B cell (primary cell): ENCODE measurements around the gene GATAD2B. TPM values are rescaled to one million over a fixed set of nuclear protein-coding genes. Genes with fewer than 3 reads are reported as not detected.

Source experiments
- ATAC-seq: fragments of 200-7000 bp; cut with Tn5 transposase; one replicate; pipeline ENCODE4 v1.10.0; 2021; ENCODE audit warnings: low read depth, mild to moderate bottlenecking, moderate number of reproducible peaks, moderate library complexity
- CTCF ChIA-PET: fragments of 350-600 bp; sonication (Branson Sonifier 250); formaldehyde crosslinking; loops from one replicate; lab custom pipeline; 2021; ENCODE audit warnings: antibody characterized with exemption, inconsistent platforms; lab: Charles Lee
- POLR2A ChIA-PET: fragments of 350-600 bp; sonication (Branson Sonifier 250); formaldehyde crosslinking; loops from one replicate; lab custom pipeline; 2021; ENCODE audit warnings: antibody characterized with exemption; lab: Charles Lee
- DNase-seq: peaks from one replicate; pipeline ENCODE4 v3.0.0; 2013
- H2AFZ ChIP-seq: 2 replicates; pipeline ENCODE4 v1.6.1; 2012; ENCODE audit warnings: mild to moderate bottlenecking, low read depth, low read length; ENCODE audit not compliant: insufficient read depth, poor library complexity, severe bottlenecking
- H3K27ac ChIP-seq, 2 donors: 1 replicate in 1 of 2; 2 replicates in 1 of 2; pipeline ENCODE4 v1.5.1; 2012 to 2013; ENCODE audit warnings: low read length in 2 of 2, mild to moderate bottlenecking in 2 of 2, moderate library complexity in 1 of 2
- H3K27me3 ChIP-seq, 4 experiments: fragments of 200-600 bp in 1 of 4; sonication (generic) in 1 of 4; replicated peaks in 1 of 4; 1 replicate in 2 of 4; 2 replicates in 2 of 4; pipeline versions ENCODE4 v1.6.1 to v1.7.0; 2013 to 2016; ENCODE audit warnings: low read length in 3 of 4, mild to moderate bottlenecking in 2 of 4, mixed read lengths in 1 of 4, moderate library complexity in 1 of 4; ENCODE audit not compliant: insufficient read depth in 4 of 4, control insufficient read depth in 3 of 4; ENCODE audit errors: control extremely low read depth in 1 of 4
- H3K36me3 ChIP-seq, 2 experiments: replicated peaks in 1 of 2; 1 replicate in 1 of 2; 2 replicates in 1 of 2; pipeline versions ENCODE4 v1.6.1 to v1.7.1; 2013; ENCODE audit warnings: low read length in 1 of 2; ENCODE audit not compliant: insufficient read depth in 2 of 2, control insufficient read depth in 1 of 2; ENCODE audit errors: control extremely low read depth in 1 of 2, extremely low read depth in 1 of 2
- H3K4me1 ChIP-seq, 2 donors: fragments of 200-600 bp in 1 of 2; sonication (generic) in 1 of 2; 1 replicate in 1 of 2; 2 replicates in 1 of 2; pipeline versions ENCODE4 v1.5.1 to v1.6.1; 2013 to 2017; ENCODE audit warnings: low read length in 2 of 2; ENCODE audit not compliant: control insufficient read depth in 2 of 2, insufficient read depth in 2 of 2
- H3K4me2 ChIP-seq: replicated peaks from 2 replicates; pipeline ENCODE3; 2012; ENCODE audit warnings: mild to moderate bottlenecking, low read depth, low read length; ENCODE audit not compliant: poor library complexity, severe bottlenecking
- H3K4me3 ChIP-seq, 5 experiments: fragments of 200-600 bp in 1 of 5; sonication (generic) in 1 of 5; 1 replicate in 3 of 5; 2 replicates in 2 of 5; pipeline versions ENCODE4 v1.5.1 to v1.7.0; 2011 to 2016; ENCODE audit warnings: low read length in 4 of 5, mild to moderate bottlenecking in 4 of 5, low read depth in 2 of 5, control low read depth in 1 of 5, moderate library complexity in 1 of 5; ENCODE audit not compliant: insufficient read depth in 1 of 5; ENCODE audit errors: control extremely low read depth in 1 of 5, extremely low read depth in 1 of 5
- H3K79me2 ChIP-seq: fragments of 200-600 bp; sonication (generic); one replicate; pipeline ENCODE4 v1.6.0; 2016; ENCODE audit warnings: low read length; ENCODE audit not compliant: control insufficient read depth, insufficient read depth
- H3K9ac ChIP-seq: fragments of 200-600 bp; sonication (generic); 2 replicates; pipeline ENCODE4 v1.6.1; 2017; ENCODE audit warnings: mild to moderate bottlenecking, low read length, moderate library complexity
- H3K9me3 ChIP-seq, 3 donors: one replicate each; pipeline versions ENCODE4 v1.6.1 to v1.7.1; 2013; ENCODE audit warnings: low read length in 2 of 3; ENCODE audit not compliant: control insufficient read depth in 2 of 3, insufficient read depth in 1 of 3; ENCODE audit errors: control extremely low read depth in 1 of 3
- H4K20me1 ChIP-seq: 2 replicates; pipeline ENCODE4 v1.6.0; 2012; ENCODE audit warnings: mild to moderate bottlenecking, low read length; ENCODE audit not compliant: insufficient read depth, control insufficient read depth, poor library complexity, severe bottlenecking
- H3K27ac Mint-ChIP-seq: one replicate; pipeline ENCODE4 v1.8.0; 2021; ENCODE audit warnings: mixed read lengths
- H3K27me3 Mint-ChIP-seq: one replicate; pipeline ENCODE4 v1.8.0; 2021; ENCODE audit warnings: mixed read lengths
- H3K4me1 Mint-ChIP-seq: one replicate; pipeline ENCODE4 v1.8.0; 2021; ENCODE audit warnings: mixed read lengths
- H3K4me3 Mint-ChIP-seq: one replicate; pipeline ENCODE4 v1.8.0; 2021; ENCODE audit warnings: mixed read lengths
- H3K9me3 Mint-ChIP-seq: one replicate; pipeline ENCODE4 v1.8.0; 2022; ENCODE audit warnings: mixed read lengths; ENCODE audit not compliant: insufficient read depth
- EZH2 ChIP-seq: IDR thresholded peaks from 2 replicates; pipeline ENCODE4 v1.6.1; 2012; ENCODE audit warnings: borderline replicate concordance, low read depth, mild to moderate bottlenecking, moderate library complexity, low read length; ENCODE audit not compliant: insufficient read depth, poor library complexity, severe bottlenecking
- WGBS: methylation state at CpG from one replicate; pipeline ENCODE4 v1.1.5; 2013; ENCODE audit warnings: missing lambda C conversion rate; ENCODE audit not compliant: insufficient coverage; 5-methylcytosine and 5-hydroxymethylcytosine counted together
- intact Hi-C: fragments of 100-400 bp; cut with micrococcal nuclease; formaldehyde crosslinking; loops from one replicate; pipeline ENCODE4 v1.10.0; 2022
- polyA plus RNA-seq: library from polyadenylated mRNA; depleted of rRNA; stranded (reverse); fragments of >200 nt; gene quantifications from 2 replicates; pipeline ENCODE4 v1.2.3, GENCODE V29; 2012
- total RNA-seq, 2 donors: library from RNA; stranded (reverse); fragments of 120-200 nt in 1 of 2; gene quantifications; 1 replicate in 1 of 2; 2 replicates in 1 of 2; pipeline versions ENCODE4 v1.2.3 to v1.2.4, GENCODE V29; 2013 to 2022
- TF ChIP-seq, protein P1 (sequence below): fragments of 200-600 bp; IDR thresholded peaks from one replicate; pipeline ENCODE4 v1.8.0; 2022; ENCODE audit warnings: antibody characterized with exemption, mild to moderate bottlenecking

GATAD2B gene
- total and polyA plus RNA-seq, 2 donors (not counting 1 experiment from before 2014, with no cell fraction given): 16.7 to 105 TPM

DNA sequence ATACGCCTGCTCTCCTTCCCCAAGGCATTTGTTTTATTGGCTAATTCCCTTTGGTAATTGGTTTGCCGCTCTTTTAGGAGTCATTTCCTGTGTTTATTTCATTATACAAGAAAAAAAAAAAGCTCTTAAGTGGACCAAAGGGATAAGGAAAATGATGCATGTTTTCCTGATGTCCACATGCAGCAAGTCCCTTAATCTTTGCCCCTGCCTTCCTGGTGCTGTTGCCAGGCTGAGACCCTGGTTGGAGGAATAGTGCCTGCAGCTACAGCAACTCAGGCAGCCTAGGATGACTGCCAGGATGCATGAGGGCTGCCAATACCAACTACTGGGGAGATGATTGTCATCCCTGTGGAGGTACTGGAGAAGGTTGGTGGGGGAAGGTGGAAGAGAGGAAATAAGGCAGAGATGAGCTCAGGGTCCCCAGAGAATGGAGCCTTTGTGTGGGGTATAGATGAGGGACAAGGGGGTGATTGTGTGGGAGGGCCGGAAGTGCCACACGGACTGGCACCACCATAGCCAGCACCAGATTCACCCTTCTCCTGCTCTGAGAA, 6.1 kb upstream of the GATAD2B start:
- Histone ChIP-seq H3K36me3 (peaks cover 0 to 41% of the 10 kb centered on the region in 2 experiments), H3K4me1 (peaks cover 11 to 14% of the 10 kb centered on the region in 2 donors), H2AFZ (no peak overlapping the region), H4K20me1 (peaks cover 16% of the 10 kb centered on the region), H3K4me3 (no peak overlapping the region), H3K27me3 (no peaks in the 10 kb centered on the region), H3K27ac (peak overlapping the region in 1 of 2 donors; percentile 48), H3K79me2 (peaks cover 8% of the 10 kb centered on the region), H3K9me3 (no peaks in the 10 kb centered on the region), H3K9ac (no peak overlapping the region), H3K4me2 (no peak overlapping the region)
- Mint-ChIP-seq H3K27ac (peak overlapping the region; percentile 21), H3K4me1 (peaks cover 2% of the 10 kb centered on the region), H3K27me3 (no peaks in the 10 kb centered on the region), H3K4me3 (no peak overlapping the region), H3K9me3 (no peaks in the 10 kb centered on the region)
- ChIA-PET POLR2A (interaction anchor here (0.6 to 1.0 kb wide), 2 partner anchors 15 to 59 kb away, joined by 4 to 7 read pairs; no protein-coding TSS in a partner anchor), CTCF (interaction anchor here (1.3 kb wide), 1 partner anchor 16 kb away, joined by 5 read pairs; no protein-coding TSS in a partner anchor)
- DNase-seq: no peak
- ATAC-seq: no peak
- intact Hi-C loops: no loop called here
- TF ChIP-seq EZH2: no peak
- TF ChIP-seq, protein P1, sequence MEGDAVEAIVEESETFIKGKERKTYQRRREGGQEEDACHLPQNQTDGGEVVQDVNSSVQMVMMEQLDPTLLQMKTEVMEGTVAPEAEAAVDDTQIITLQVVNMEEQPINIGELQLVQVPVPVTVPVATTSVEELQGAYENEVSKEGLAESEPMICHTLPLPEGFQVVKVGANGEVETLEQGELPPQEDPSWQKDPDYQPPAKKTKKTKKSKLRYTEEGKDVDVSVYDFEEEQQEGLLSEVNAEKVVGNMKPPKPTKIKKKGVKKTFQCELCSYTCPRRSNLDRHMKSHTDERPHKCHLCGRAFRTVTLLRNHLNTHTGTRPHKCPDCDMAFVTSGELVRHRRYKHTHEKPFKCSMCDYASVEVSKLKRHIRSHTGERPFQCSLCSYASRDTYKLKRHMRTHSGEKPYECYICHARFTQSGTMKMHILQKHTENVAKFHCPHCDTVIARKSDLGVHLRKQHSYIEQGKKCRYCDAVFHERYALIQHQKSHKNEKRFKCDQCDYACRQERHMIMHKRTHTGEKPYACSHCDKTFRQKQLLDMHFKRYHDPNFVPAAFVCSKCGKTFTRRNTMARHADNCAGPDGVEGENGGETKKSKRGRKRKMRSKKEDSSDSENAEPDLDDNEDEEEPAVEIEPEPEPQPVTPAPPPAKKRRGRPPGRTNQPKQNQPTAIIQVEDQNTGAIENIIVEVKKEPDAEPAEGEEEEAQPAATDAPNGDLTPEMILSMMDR: no peak
- WGBS: no CpG with 5 or more reads among the region's 4 CpGs

DNA sequence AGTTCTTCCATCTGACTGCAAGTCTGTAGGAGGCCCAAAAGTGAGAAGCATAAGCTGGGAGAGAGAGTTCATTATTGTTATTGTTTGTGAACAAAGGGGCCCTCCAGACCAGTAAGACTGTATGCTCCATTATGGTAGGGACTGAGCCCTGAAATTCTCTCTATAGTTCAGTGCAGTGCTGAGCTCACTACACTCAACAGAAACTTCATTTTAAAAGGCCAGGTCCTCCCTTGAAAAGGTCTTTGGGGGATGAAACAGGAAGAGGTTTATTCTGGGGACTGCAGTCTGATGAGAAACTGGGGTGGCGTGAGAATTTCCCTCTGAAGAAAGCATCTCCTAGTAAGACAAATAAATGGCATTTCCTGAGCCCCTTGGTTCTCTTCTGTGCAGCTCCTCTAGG, 5.5 kb upstream of the GATAD2B start:
- peak overlapping the region; percentile 21 for H3K27ac Mint-ChIP-seq
- Histone ChIP-seq H2AFZ (no peak overlapping the region), H3K9ac (no peak overlapping the region), H3K27ac (peak overlapping the region in 1 of 2 donors; percentile 48), H3K36me3 (peaks cover 0 to 35% of the 10 kb centered on the region in 2 experiments), H3K4me1 (peaks cover 15 to 18% of the 10 kb centered on the region in 2 donors), H3K27me3 (no peaks in the 10 kb centered on the region), H3K4me2 (no peak overlapping the region), H4K20me1 (peaks cover 15% of the 10 kb centered on the region), H3K79me2 (peaks cover 14% of the 10 kb centered on the region), H3K9me3 (no peaks in the 10 kb centered on the region), H3K4me3 (no peak overlapping the region)
- no peaks in the 10 kb centered on the region for H3K27me3 Mint-ChIP-seq
- POLR2A ChIA-PET: interaction anchor here (1.0 to 1.1 kb wide), 2 partner anchors 17 to 60 kb away, joined by 4 to 5 read pairs; no protein-coding TSS in a partner anchor
- WGBS: no CpG with 5 or more reads among the region's 1 CpG
- intact Hi-C loops: no loop called here
- no peak overlapping the region for H3K4me3 Mint-ChIP-seq
- peaks cover 6% of the 10 kb centered on the region for H3K4me1 Mint-ChIP-seq
- ATAC-seq (no peak), DNase-seq (no peak)
- TF ChIP-seq, protein P1: no peak
- TF ChIP-seq EZH2: no peak
- CTCF ChIA-PET: no interaction called here
- no peaks in the 10 kb centered on the region for H3K9me3 Mint-ChIP-seq
